GM19324 (cell line): ENCODE measurements around the gene JUNB.
A peak's percentile ranks its signal among the peaks of the same experiment; 100 is the strongest.

ENCODE experiments used
- ATAC-seq: cut with Tn5 transposase; IDR thresholded peaks from one replicate; pipeline ENCODE4 v1.9.1; 2021; ENCODE audit warnings: mild to moderate bottlenecking, moderate library complexity; ENCODE audit not compliant: unreplicated experiment, low FRiP score

JUNB gene

DNA sequence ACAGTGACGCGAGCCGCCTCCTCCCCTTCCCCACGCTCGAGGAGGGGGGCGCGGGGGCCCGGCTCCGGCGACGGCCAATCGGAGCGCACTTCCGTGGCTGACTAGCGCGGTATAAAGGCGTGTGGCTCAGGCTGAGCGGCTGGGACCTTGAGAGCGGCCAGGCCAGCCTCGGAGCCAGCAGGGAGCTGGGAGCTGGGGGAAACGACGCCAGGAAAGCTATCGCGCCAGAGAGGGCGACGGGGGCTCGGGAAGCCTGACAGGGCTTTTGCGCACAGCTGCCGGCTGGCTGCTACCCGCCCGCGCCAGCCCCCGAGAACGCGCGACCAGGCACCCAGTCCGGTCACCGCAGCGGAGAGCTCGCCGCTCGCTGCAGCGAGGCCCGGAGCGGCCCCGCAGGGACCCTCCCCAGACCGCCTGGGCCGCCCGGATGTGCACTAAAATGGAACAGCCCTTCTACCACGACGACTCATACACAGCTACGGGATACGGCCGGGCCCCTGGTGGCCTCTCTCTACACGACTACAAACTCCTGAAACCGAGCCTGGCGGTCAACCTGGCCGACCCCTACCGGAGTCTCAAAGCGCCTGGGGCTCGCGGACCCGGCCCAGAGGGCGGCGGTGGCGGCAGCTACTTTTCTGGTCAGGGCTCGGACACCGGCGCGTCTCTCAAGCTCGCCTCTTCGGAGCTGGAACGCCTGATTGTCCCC, at the start of gene JUNB:
TSS of gene JUNB (plus strand) at position 142 of the 706 bp plus-strand sequence. CDS start at position 428, 286 bp downstream.
- peak; percentile 36 for ATAC-seq

DNA sequence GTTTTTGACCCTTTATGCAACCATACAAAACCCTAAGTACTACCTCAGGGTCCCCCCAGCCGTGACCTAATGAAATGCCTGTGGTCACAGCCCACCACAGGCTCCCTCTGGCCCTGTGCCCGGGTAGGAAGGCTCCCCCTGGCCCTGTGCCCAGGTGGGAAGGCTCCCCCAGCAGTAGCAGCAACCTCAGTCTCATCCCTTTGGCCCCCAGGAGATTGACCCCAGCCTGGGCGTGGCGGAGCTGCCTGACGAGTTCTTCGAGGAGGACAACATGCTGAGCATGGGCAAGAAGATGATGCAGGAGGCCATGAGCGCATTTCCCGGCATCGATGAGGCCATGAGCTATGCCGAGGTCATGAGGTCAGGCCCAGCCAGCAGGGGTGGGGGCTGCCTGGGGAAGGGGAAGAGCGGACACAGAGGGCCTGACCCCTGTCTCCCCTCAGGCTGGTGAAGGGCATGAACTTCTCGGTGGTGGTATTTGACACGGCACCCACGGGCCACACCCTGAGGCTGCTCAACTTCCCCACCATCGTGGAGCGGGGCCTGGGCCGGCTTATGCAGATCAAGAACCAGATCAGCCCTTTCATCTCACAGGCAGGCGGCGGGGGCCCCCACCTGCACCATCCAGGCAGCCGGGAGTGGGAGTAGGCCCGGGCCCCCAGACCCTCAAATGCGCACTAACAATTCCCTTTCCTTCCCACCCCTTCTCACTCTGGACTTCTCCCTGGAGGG, 46.0 kb upstream of the JUNB start:
- ATAC-seq = no peak

DNA sequence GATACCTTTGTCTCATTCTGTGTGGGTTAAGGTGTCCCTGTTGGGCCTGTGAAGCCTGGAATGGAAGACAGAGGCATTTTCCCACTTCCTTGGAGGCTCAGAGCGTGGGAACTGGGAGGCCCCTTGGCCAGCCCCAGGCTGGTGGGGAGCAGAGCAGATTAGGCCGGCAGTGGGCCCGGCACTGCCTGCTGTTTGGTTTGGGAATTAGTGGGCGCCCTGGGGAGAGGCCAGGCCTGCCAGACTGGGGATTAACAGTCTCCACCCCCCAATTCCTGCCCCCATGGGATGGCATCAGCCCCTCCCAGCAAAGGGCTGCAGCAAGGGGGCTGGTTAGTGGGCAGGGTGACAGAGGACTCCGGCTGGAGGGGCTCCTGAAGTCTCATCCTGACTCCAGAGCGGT, 42.8 kb upstream of the JUNB start:
- no peak for ATAC-seq

DNA sequence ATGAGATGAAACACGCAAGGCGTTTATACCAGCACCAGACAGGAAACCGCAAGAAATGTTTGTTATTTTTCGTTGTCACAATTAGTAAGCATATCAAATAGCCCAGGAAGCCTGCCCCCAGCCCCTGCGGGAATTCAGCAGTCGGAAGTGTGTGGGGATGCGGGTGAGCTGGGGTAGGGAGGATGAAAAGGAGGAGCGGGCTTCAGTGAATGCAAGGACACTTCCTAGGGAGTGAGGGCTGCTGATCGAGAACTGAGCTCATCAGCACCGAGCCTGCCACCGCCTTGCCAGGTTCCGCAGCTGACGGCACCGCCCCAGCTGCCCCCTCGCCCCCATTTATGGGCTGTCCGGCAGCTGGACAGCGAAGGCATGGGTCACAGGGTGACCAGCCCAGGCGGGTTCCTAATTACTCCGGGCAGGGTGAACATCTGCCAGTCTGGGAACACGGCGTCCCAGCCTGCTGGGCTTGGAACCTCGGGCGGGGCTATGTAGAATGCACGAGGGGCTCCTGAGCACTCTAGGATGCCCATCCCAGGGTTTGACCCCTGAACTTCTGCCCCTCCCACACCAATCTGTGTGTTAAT, 41.3 kb upstream of the JUNB start:
- ATAC-seq = no peak

DNA sequence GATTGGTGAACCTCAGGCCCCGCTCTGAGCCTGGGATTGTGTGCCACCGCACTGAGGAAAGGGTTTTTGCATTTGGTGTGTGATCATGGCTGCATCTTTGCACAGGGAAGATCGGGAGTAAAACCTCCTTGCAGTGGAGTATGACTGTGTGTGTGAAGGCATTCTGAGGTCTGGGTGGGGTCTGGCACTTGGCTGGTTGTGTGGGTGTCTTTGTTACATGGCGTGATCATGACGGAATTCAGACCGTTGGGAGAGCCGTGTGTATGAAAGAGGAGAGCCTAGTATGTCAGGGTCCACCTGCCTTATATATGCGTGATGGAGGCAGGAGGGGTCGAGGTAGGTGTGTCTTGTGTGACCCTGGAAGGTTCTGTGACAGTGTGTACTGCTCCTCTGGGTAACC, 40.4 kb upstream of the JUNB start:
- ATAC-seq = no peak

DNA sequence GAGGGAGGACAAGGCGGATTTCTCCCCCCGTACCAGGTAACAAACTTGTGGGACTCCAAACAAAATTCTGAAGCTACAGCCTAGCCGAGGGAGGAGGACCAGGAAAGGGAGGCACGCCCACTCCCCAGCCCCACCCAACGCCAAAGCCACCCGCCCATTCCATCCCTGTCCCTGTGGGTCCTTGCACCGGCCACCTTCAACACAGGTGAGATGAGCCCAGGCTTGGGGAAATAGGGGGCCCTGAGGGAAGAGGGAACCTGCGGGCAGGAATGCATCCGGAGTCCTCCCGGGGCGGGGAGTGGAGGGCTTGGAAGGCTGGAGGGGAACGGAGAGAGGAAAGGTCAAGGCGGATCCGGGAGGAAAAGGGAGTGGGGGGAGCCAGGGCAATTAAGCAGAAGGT, 39.7 kb upstream of the JUNB start, which contains the start of gene BEST2:
TSS of gene BEST2 (plus strand) at position 157 of the 400 bp plus-strand sequence. CDS start 802 bp downstream, outside the sequence.
- ATAC-seq = no peak

DNA sequence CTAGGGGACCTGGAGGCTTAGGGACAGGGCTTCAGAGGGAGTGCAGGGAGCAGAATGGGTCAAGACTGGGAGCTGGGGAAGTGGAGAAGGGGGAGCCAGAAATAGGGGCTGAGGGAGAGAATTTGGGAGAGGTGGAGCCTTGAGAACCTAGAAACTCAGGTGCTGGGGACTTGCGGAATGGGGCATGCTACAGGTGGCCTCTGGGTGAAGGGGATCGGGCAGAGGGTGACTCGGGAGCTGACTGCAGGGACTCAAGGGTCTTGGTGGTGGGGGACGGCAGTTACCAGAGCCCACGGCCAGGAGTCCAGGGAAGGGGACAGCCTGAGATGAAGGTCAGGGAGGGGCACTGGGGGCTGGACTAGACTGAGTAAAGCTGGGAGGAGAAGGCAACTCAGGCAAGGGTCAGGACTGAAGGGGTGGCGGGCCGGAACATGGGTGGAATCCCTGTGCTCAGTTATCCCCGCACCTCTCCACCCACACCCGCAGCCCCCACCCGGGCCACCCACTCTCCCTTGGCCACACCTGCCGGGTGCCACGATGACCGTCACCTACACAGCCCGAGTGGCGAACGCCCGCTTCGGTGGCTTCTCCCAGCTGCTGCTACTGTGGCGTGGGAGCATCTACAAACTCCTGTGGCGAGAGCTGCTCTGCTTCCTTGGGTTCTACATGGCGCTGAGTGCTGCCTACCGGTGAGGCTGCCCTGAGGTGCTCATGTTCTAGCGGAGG, 39.1 kb upstream of the JUNB start:
- no peak for ATAC-seq

DNA sequence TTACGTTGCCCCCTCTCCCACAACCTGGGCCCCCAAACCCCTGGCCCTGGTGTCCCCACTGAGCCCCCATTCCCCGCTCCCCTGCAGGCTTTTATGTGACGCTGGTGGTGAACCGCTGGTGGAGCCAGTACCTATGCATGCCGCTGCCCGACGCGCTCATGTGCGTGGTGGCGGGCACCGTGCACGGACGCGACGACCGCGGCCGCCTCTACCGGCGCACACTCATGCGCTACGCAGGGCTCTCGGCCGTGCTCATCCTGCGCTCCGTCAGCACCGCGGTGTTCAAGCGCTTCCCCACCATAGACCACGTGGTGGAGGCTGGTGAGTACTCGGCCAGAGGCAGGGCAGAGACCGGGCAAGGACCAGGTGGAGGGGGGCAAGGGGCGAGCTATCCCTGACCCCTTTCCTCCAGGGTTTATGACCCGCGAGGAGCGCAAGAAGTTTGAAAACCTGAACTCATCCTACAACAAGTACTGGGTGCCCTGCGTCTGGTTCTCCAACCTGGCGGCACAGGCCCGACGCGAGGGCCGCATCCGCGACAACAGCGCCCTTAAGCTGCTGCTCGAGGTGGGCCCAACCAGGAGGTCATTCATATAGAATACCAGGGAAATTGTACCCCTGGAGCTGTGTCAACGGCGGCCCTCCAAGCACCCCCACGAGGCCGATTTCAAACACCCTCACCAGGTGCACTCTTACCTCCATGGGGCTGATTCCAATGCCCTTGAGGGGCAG, 36.7 kb upstream of the JUNB start:
- no peak for ATAC-seq

DNA sequence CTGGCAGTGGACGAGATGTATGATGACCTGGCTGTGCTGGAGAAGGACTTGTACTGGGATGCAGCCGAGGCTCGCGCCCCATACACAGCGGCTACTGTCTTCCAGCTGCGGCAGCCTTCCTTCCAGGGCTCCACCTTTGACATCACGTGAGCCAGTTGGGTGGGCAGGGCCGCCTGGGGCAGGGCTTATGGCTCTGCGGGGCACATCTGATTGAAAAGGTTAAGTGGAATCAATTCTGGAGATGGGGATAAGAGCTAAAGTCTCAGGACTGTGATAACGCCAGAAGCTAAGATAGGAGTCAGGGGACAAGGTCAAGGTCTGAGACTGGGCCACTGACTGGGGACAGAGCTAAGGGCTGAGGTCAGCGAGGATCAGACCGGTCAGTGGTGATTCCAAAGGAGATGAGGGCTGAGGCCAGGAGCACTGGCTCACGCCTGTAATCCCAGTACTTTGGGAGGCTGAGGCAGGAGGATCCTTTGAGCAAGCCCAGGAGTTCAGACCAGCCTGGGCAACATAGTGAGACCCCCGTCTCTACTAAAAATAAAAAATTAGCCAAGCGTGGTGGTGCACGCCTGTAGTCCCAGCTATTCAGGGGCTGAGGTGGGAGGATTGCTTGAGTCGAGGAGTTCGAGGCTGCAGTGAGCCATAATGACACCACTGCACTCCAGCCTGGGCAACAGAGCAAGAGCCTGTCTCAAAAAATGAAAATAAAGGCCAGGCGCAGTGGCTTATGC, 35.0 kb upstream of the JUNB start:
- ATAC-seq = no peak

DNA sequence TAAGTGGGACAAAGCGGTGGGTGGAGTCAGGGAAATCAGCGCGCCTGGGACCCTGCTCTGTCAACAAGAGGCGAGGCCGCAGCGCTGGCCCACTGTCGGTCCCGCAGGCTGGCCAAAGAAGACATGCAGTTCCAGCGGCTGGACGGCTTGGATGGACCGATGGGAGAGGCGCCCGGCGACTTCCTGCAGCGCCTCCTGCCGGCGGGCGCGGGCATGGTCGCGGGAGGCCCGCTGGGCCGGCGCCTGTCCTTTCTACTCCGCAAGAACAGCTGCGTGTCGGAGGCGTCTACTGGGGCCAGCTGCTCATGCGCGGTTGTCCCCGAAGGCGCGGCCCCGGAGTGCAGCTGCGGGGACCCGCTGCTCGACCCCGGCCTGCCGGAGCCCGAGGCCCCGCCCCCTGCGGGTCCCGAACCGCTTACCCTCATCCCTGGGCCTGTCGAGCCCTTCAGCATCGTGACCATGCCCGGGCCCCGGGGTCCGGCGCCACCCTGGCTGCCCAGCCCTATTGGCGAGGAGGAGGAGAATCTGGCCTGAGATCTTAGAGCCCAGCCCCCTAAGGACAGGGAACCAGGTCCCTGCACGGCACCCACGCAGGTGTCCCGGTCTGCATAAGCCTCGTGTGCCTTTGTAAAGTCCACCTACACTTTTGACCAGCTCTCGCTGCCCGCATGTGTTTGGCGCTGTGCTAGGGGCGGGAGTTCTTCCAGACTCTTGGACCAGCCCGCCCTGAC, 33.6 kb upstream of the JUNB start:
- no peak for ATAC-seq

DNA sequence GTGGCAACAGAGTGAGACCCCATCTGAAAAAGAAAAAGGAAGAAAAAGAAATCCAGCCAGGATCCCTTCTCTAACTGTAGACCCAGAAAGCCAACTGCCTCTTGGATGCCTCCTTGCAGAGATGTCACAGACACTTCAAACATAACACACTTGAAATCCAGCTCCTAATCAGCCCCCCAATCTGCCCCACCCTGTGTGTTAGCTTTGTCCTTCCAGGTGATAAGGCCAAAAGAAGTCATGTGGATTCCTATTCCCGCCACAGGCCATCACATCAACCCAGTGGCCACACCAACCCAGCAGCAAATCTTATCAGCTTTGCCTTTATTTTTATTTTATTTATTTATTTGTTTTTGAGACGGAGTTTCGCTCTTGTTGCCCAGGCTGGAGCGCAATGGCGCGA, 31.6 kb upstream of the JUNB start:
- no peak for ATAC-seq

DNA sequence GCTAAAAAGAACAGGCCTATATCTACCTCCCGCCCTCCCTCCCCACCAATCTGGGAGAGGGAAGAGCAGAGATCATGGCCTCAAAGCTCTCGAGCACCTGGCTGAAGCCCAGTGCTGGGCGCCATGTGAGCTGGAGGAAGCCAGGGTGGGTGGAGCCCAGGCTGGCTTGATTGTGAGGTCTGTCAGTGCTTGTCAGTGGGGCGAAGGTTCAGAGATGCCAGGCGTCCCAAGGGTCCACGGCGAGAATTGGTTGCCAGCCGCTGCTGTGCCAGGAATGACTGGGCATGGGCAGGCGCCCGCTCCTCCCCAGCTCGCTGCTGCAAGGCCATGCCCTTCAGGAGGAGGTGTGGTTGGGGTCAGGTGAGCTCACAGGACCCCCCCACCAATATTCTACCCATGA, 28.2 kb upstream of the JUNB start:
- ATAC-seq = no peak

DNA sequence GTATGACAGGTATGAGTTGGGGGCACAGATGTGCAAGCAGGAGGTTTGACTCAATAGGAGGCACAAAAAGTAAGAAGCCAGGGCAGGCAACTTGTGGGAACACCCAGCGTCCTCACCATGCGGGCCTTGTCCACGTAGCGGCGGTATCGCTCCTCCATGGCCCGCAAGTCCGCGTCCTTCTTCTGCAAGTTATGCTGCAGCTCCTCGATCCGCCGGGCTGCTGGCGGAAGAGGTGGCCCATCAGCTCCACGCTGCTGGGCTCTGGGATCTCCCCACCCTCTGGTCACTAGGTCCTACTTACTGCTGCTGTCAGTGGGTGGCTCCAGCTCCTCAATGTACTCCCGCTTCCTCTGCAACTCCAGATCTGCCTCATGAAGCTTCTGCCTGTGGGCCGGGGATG, 26.6 kb upstream of the JUNB start:
- ATAC-seq = no peak

DNA sequence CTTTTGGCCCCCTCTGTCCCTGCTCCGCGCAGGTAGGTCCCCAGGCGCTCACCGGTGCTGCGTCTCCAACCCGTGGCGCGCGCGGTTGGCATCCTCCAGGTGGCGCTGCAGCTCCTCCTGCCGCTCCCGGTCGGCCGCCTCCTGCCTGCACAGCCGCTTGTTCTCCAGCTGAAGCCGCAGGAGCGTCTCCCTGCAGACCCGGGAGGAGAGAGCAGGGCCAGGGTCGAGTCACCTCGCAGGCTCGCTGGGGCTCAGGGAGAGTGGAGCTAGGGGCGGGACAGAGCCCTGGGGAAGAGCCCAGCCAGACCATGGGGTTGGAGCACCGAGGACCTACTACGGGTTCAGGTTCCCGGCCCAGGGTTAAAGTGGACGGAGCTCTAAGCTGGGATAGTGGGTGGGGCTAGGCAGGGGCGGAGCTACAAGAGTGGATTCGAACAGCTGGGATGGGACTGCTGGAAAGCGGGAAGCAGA, 25.2 kb upstream of the JUNB start:
- ATAC-seq = no peak

DNA sequence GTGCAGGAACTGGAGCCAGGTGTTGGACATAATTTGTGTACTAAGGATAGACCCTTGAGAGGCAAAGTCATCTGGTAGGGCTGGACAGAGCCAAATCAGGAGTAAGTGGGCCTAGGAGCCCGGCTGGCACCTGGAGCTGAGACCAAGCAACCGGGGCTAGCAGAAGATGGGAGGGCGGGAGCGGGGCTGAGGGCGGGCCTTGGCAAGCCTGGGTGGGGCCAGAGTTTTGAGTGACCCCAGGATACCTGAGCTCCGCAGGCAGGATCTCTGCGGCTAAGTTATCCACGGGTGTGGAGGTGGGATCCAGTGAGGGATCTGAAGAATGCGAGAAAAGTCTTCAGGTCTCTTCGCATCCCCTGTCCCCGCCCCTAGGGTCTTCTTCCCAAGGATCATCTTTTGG, 24.1 kb upstream of the JUNB start:
- no peak for ATAC-seq

DNA sequence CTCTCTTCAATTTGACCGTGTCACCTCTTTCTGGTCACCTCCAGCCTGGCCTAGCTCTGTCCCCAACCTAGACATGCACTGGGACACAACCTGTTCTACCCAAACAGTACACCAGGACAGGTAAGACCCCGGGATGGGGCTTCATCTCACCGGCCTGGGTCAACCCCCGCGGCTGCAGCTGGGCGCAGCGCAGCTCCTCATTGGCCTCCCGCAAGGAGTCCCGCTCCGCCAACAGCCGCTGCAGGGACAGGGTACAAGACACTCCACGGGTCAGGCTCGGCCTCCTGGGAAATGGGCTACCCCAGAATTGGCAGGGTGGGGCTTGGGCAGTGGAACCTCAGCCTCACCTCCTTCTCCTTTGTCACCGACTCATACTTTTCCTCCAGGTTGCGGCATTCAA, 23.6 kb upstream of the JUNB start:
- ATAC-seq = no peak

DNA sequence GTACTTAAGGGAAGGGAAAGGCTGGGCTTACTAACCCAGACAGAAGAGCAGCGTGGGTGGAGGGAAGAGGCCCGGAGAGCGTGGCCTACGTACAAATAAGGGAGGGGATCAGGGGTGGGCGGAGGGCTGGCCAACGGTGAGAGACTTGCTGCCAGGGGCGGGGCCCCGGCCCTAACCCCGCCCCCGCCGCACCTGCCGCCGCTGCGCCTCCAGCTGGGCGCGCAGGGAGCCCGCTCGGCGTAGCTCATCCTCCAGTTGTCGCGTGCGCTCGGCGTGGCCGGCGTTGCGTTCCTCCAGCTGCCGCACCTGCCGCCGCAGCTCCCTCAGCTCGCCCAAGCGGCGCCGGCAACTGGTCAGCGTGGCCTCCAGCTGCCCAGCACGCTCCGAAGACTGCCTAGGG, 21.6 kb upstream of the JUNB start:
- no peak for ATAC-seq

DNA sequence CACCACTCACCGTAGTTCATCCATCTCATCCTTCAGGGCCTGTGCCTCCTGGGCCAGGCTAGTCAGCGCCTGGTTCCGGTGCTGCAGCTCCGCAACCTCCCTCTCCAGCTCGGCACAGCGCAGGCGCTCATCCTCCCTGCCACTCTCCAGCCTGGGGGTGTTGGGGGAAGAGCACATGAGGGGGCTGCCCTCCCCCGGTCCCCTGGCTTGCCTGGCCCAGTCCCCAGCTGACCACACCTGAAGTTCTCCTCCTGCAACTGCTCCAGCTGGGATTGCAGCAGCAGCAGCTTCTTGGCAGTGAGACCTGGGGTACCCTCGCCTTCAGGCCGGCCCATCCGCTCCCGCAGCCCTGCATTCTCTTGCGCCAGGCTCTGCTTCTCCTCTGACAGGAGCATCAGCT, 20.4 kb upstream of the JUNB start:
- no peak for ATAC-seq

DNA sequence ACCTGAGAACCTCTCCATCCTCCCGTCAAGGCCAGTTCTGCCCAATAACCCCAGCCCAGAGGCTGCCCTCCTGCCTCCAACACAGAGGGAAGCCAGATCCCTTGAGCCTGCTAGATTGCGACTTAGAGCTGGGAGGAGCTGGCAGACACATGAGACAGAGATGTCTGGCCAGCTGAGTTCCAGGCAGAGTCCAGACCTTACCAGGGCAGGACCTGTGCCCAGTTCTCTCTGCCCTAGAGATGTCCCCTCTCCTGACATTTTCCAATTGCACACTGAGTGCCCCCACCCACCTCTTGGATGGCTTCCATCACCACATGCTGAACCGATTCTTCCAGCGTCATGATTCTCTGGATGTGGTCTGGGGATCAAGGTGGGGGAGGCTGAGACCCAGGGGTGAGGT, 19.0 kb upstream of the JUNB start:
- no peak for ATAC-seq
